Measurements from ENCODE around the gene KIAA1217. TPM values are rescaled to one million over a fixed set of nuclear protein-coding genes. Genes with fewer than 3 reads are reported as not detected.
A peak's percentile ranks its signal among the peaks of the same experiment; 100 is the strongest.

The KIAA1217 gene
- total and polyA plus RNA-seq, 12 donors = 6.9 to 49.5 (median 38.4) TPM

DNA sequence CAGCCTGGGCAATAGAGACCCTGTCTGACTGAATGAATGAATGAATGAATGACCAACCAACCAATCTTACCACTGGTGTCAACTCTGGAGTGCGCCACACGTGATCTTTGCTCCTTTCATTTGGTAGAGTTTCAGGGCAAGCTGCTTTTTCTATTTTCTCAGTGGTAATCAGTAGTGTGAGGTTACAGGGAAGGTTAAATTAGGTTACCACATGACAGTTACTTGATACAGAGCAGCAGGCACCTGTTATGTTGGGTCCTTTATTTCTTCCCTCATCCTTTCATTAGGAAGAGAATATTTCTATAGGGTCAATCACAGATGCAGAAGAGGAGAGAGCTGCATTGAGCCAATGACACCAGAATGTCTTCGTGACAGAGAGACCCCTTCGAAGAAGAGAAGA is 167.8 kb downstream of the KIAA1217 start:
- peaks cover 0 to 14% (median 0%) of the 10 kb centered on the region in 9 donors for H3K36me3 ChIP-seq
- H3K4me3 ChIP-seq = no peak overlapping the region
- TF ChIP-seq, protein P1, sequence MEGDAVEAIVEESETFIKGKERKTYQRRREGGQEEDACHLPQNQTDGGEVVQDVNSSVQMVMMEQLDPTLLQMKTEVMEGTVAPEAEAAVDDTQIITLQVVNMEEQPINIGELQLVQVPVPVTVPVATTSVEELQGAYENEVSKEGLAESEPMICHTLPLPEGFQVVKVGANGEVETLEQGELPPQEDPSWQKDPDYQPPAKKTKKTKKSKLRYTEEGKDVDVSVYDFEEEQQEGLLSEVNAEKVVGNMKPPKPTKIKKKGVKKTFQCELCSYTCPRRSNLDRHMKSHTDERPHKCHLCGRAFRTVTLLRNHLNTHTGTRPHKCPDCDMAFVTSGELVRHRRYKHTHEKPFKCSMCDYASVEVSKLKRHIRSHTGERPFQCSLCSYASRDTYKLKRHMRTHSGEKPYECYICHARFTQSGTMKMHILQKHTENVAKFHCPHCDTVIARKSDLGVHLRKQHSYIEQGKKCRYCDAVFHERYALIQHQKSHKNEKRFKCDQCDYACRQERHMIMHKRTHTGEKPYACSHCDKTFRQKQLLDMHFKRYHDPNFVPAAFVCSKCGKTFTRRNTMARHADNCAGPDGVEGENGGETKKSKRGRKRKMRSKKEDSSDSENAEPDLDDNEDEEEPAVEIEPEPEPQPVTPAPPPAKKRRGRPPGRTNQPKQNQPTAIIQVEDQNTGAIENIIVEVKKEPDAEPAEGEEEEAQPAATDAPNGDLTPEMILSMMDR (IDR thresholded peaks at IDR 0.05) = no peak
- no peaks in the 10 kb centered on the region for H3K27me3 ChIP-seq
- 88 to 91% methylated on average over 4 of the region's 4 CpGs for WGBS, 2 donors
- H3K27ac ChIP-seq = no peak overlapping the region
- DNase-seq (no peak), ATAC-seq (no peak)
- intact Hi-C loops (cut with DNase I) = loop anchor here in 1 of 10 donors (10.0 kb wide), 1 partner anchor 172 kb away; the partner anchor contains the start of gene KIAA1217
- H3K4me1 ChIP-seq = peaks cover 0 to 6% (median 0%) of the 10 kb centered on the region in 9 donors
- H3K9me3 ChIP-seq = peaks cover 0 to 8% (median 0%) of the 10 kb centered on the region in 11 donors

GRCh38 chr10:24378126-24378920 is 169.4 kb downstream of the KIAA1217 start:
- peaks cover 3 to 19% (median 9%) of the 10 kb centered on the region in 9 donors for H3K4me1 ChIP-seq
- intact Hi-C loops (cut with DNase I) = loop anchor here in 1 of 10 donors (10.0 kb wide), 1 partner anchor 174 kb away; the partner anchor contains the start of gene KIAA1217
- WGBS, 2 donors = 89 to 93% methylated on average over 6 of the region's 6 CpGs

DNA sequence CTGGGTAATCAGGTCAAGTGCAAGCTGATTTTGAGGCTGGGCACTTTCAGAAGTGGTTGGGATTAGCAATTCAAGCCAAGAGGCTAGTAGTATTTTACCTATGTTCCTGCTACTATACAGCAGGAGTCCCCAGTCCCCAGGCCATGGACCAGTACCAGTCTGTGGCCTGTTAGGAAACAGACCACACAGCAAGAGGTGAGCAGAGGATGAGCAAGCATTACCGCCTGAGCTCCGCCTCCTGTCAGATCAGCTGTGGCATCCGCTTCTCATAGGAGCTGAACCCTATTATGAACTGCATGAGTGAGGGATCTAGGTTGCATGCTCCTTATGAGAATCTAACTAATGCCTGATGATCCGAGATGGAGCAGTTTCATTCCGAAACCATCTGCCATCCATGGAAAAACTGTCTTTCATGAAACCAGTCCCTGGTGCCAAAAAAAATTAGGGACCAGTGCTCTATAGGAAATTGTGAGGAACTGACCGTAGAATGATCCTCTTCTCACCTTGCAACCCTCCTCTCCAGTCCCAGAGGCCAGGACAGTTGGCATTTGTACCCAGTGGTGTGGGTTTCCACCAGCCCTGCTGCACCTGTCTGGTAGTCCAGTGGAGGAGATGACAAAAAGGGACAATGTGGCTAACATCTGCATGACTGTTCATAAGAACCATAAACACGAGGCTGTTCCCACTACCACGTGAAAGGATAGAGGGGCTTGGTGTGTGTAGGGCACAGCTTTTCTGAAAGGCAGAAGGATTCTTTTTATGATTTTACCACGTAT is 172.5 kb downstream of the KIAA1217 start:
- no peak overlapping the region for H3K4me3 ChIP-seq
- peaks cover 0 to 27% (median 0%) of the 10 kb centered on the region in 9 donors for H3K36me3 ChIP-seq
- H3K27ac ChIP-seq = no peak overlapping the region
- no peaks in the 10 kb centered on the region for H3K27me3 ChIP-seq
- peaks cover 3 to 47% (median 32%) of the 10 kb centered on the region in 9 donors for H3K4me1 ChIP-seq
- intact Hi-C loops (cut with DNase I) = loop anchor here in 1 of 10 donors (10.0 kb wide), 1 partner anchor 123 kb away; no protein-coding TSS in a partner anchor
- no peaks in the 10 kb centered on the region for H3K9me3 ChIP-seq
- TF ChIP-seq, protein P1 (IDR thresholded peaks at IDR 0.05) = no peak
- no peak for ATAC-seq
- no peak for DNase-seq
- WGBS, 2 donors = 90 to 96% methylated on average over 9 of the region's 9 CpGs

More at GRCh38 chr10:24378126-24378920, 169.4 kb downstream of the KIAA1217 start:
- TF ChIP-seq, protein P1 (IDR thresholded peaks at IDR 0.05) = no peak
- no peak for DNase-seq
- peaks cover 0 to 15% (median 0%) of the 10 kb centered on the region in 9 donors for H3K36me3 ChIP-seq
- no peak overlapping the region for H3K4me3 ChIP-seq
- H3K27me3 ChIP-seq = no peaks in the 10 kb centered on the region
- H3K9me3 ChIP-seq = no peaks in the 10 kb centered on the region
- no peak overlapping the region for H3K27ac ChIP-seq
- no peak for ATAC-seq

DNA sequence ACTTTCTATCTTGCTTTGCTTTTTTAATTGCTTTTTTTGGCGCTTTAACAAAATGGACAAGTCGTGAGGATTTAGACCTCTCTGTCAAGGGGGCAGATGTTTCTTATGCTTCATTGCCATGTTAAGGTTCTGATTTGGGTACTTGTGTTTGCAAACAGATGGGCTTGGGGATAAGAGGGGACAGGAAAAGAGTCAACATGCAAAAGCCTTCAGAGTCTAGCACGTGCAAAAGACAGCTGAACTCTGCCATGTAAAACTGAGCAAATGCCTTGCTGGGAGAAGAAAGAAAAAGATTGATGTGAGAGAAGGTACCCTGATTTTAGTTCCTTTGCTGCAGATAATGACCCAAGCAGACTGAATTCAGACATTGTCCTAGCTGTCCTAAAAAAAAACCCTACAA is 173.1 kb downstream of the KIAA1217 start:
- 69 to 76% methylated on average over 3 of the region's 3 CpGs for WGBS, 2 donors
- TF ChIP-seq, protein P1 (IDR thresholded peaks at IDR 0.05) = no peak
- no peaks in the 10 kb centered on the region for H3K27me3 ChIP-seq
- ATAC-seq (no peak), DNase-seq (no peak)
- H3K27ac ChIP-seq = peak overlapping the region in 1 of 10 donors; percentile 90
- no peak overlapping the region for H3K4me3 ChIP-seq
- H3K9me3 ChIP-seq = no peaks in the 10 kb centered on the region
- peaks cover 0 to 31% (median 0%) of the 10 kb centered on the region in 9 donors for H3K36me3 ChIP-seq
- intact Hi-C loops (cut with DNase I) = loop anchor here in 1 of 10 donors (10.0 kb wide), 1 partner anchor 123 kb away; no protein-coding TSS in a partner anchor
- H3K4me1 ChIP-seq = peaks cover 3 to 47% (median 32%) of the 10 kb centered on the region in 9 donors

All from heart right ventricle (tissue), 16 donors.